Measurements from ENCODE around the gene ARHGEF1. TPM values are rescaled to one million over a fixed set of nuclear protein-coding genes. Genes with fewer than 3 reads are reported as not detected.
"Not testable (repeated sequence)": the region's sequence is repeated elsewhere in the genome, so short reads cannot be mapped to it uniquely, and the experiment has no call there.

The ARHGEF1 gene
- total RNA-seq, 2 experiments from 2014 or later: 663 to 761 TPM

DNA sequence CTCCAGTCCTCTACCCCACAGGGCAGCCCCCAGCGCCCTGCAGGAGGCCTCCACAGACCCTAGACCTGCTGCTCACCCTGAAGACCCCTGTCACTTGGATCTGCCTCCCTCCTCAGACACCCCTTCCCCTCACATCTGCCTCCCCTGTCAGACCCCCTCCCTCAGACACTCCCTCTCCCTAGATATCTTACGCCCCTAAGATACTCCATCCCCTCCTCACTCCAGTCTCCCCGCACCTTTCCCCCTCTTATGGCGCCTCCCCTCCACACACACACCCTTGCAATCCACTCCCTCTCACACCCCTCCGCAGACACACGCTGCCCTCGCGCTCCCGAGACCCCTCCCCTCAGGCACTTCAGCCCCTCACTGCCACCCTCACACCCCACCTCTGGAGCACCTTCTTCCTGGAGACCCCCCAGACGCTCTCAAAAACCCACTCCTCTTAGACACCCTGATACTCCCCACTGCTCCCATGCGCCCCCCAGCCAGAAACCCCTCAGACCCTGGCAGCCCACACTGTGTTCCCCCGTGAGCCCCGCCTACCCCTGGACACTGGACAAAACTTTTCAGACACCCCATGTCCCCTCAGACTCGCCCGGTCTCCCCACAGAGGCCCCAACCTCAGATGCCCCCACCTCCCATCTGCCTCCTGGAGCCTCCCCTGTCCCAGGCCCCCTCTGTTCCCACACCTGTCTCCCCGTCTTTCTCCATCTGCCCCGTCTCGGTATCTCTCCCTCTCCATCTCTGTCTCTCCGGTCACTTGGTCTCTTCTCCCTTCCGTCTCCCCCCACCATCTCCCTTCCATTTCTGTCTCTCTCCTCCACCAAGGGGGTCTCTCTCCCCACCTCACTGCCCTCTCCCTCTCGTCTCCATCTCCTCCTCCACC lies 30.8 kb downstream of the ARHGEF1 start:
- Mint-ChIP-seq H3K4me1 (peaks cover 16% of the 10 kb centered on the region), H3K4me3 (no peak overlapping the region), H3K9me3 (no peaks in the 10 kb centered on the region), H3K27ac (no peak overlapping the region), H3K27me3 (peaks cover 34% of the 10 kb centered on the region), H3K36me3 (ENCODE audit: low read depth) (peaks cover 9% of the 10 kb centered on the region)
- ChIA-PET POLR2A (no interaction called here), CTCF (no interaction called here)
- DNase-seq: no peak

DNA sequence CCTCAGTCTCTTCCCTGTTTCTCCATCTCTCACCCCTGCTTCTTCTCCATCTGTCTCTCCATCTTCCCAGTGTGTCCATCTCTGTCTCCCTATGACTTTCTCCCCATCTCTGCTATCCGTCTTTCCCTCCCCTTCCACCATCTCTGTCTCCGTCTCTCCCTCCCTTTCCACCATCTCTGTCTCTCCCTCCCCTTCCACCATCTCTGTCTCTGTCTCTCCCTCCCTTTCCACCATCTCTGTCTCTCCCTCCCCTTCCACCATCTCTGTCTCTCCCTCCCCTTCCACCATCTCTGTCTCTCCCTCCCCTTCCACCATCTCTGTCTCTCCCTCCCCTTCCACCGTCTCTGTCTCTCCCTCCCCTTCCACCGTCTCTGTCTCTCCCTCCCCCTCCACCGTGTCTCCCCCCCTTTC lies 31.4 kb downstream of the ARHGEF1 start:
- DNase-seq: not testable (repeated sequence)
- H3K4me1 Mint-ChIP-seq: peaks cover 16% of the 10 kb centered on the region

DNA sequence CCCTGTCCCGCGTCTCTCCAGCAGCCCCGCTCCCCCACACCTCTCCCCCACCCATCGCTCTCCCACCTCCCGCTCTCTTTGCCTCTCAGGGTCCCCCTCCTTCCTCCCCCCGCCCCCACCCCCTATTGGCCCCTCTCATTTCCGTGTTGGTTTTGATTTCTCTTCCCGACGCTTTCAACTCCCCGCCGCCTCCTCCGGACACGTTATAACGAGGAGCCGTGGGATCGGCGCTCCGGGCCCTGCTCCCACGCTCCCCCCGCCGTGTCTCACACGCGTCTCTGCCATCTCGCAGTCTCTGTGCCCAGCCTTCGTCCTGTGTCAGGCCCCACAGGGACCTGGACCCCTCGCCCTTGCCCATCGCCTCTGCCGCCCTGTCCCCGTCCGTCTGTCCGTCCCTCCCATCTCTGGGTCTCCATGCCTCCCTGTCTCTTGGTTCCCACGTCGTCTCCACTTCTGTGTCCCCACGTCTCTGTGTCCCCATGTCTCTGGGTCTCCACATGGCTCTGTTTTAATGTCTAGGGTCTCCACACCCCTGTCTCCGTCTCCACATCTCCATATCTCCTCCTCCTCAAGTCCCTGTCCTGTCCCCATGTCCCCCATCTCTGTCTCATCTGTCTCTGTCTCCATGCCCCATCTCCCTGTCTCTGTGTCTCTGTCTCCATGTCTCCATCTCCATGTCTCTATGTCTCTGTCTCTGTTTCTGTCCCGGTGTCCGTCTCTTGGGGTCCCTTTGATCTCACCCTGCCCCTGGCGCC lies 32.2 kb downstream of the ARHGEF1 start:
- no peak overlapping the region for H3K27ac Mint-ChIP-seq
- ChIA-PET POLR2A (no interaction called here), CTCF (no interaction called here)
- H3K9me3 Mint-ChIP-seq: no peaks in the 10 kb centered on the region
- no peak for DNase-seq
- H3K36me3 Mint-ChIP-seq (ENCODE audit: low read depth): peaks cover 7% of the 10 kb centered on the region
- peaks cover 34% of the 10 kb centered on the region for H3K27me3 Mint-ChIP-seq
- H3K4me1 Mint-ChIP-seq: peaks cover 16% of the 10 kb centered on the region
- no peak overlapping the region for H3K4me3 Mint-ChIP-seq

More for the DNA sequence above, 31.4 kb downstream of the ARHGEF1 start:
- CTCF ChIA-PET; H3K27ac Mint-ChIP-seq; POLR2A ChIA-PET; H3K4me3 Mint-ChIP-seq; H3K36me3 Mint-ChIP-seq (ENCODE audit: low read depth); H3K9me3 Mint-ChIP-seq: not testable (repeated sequence)
- H3K27me3 Mint-ChIP-seq: peaks cover 34% of the 10 kb centered on the region

DNA sequence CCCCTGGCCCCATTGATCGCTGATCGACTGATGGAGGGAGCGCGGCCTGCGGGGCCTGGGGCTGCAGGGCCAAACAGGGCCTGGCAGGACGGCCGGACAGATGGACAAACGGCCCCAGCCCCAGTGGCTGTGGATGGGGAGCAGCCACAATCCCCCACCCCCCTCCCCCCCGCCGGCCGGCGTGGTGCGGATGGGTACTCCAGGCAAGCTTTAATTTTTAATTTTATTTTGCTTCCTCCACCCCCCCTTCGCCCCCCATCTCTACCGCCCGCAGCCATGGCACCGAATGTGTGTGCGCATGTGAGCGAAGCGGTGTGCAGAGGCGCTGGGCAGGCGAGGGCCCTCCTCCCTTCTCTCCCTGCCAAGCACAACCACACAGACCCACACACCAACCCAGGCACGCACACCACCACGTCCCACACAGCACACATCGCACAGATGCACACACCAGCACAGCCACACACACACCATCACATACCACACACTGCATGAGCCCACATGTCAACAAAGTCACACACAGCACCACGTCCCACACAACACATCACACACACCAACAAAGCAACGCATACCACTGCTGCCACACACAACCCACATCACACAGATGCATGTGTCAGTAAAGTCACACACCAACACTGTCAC lies 32.9 kb downstream of the ARHGEF1 start:
- no peak for DNase-seq
- H3K27ac Mint-ChIP-seq: no peak overlapping the region
- peaks cover 29% of the 10 kb centered on the region for H3K27me3 Mint-ChIP-seq
- ChIA-PET CTCF (no interaction called here), POLR2A (no interaction called here)
- no peak overlapping the region for H3K4me3 Mint-ChIP-seq
- H3K36me3 Mint-ChIP-seq (ENCODE audit: low read depth): peaks cover 2% of the 10 kb centered on the region
- H3K9me3 Mint-ChIP-seq: no peaks in the 10 kb centered on the region
- peaks cover 13% of the 10 kb centered on the region for H3K4me1 Mint-ChIP-seq

DNA sequence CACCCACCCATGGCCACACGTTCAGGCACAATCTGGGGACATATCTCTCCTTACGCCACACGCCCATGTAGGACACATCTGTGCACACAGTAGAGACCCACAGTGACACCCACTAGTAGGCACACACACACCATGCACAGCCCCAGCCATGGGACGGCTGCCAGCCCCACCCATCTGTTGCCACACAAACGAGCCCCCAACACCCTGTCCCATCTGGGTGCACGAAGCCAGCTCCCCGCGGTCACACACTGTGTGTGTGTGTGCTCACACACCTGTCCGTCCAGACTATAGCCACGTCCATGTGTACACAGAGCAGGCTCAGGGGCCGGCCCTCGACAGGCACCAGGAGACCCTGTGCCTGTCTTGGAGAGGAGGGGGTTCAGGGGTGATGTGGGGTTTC lies 34.7 kb downstream of the ARHGEF1 start:
- Mint-ChIP-seq H3K36me3 (ENCODE audit: low read depth) (no peaks in the 10 kb centered on the region), H3K9me3 (no peaks in the 10 kb centered on the region), H3K27me3 (peaks cover 26% of the 10 kb centered on the region), H3K4me3 (no peak overlapping the region), H3K4me1 (peaks cover 12% of the 10 kb centered on the region), H3K27ac (no peak overlapping the region)
- ChIA-PET POLR2A (no interaction called here), CTCF (no interaction called here)
- DNase-seq: no peak

DNA sequence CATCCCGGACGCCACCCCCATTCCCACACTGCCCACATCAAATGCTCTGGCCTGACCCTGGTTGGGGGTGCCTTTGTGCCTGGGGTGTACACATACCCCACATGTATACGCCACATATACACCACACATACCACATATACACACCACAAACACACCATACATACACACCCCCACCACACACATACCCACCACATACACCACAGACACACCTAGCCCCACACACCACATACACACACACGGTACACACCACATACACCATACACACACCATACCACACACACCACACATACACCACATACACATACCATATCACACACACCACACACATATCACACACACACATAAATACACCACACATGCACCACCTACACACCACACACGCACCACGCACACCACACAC lies 35.1 kb downstream of the ARHGEF1 start:
- Mint-ChIP-seq H3K27ac (no peak overlapping the region), H3K36me3 (ENCODE audit: low read depth) (no peaks in the 10 kb centered on the region), H3K27me3 (peaks cover 24% of the 10 kb centered on the region), H3K4me1 (peaks cover 13% of the 10 kb centered on the region), H3K4me3 (no peak overlapping the region), H3K9me3 (no peaks in the 10 kb centered on the region)
- CTCF ChIA-PET: no interaction called here
- POLR2A ChIA-PET: no interaction called here
- DNase-seq: no peak

DNA sequence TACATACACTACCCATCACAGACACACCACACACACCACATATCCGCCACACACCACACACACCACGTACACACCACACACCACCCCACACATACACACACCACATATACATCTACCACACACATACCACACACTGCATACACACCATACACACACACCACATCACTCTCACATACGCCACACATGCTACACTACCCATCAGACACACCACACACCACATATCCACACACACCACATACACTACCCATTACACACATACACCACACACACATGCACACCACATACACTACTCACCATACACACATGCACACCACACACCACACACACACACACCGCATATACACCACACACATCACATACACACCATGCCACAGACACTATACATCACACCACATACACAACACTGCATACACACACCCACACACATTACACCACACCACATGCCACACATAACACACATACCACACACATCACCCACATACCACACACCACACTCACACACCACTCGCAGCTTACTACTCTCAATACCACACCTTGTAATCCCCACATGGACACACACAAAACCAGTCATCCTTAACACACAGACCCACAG lies 35.8 kb downstream of the ARHGEF1 start:
- Mint-ChIP-seq H3K36me3 (ENCODE audit: low read depth) (no peaks in the 10 kb centered on the region), H3K27ac (no peak overlapping the region), H3K27me3 (peaks cover 23% of the 10 kb centered on the region), H3K9me3 (no peaks in the 10 kb centered on the region), H3K4me1 (peaks cover 17% of the 10 kb centered on the region), H3K4me3 (no peak overlapping the region)
- no peak for DNase-seq
- CTCF ChIA-PET: interaction anchor here (1.2 to 1.4 kb wide), 2 partner anchors 24 to 32 kb away, joined by 4 read pairs; no protein-coding TSS in a partner anchor
- POLR2A ChIA-PET: no interaction called here

DNA sequence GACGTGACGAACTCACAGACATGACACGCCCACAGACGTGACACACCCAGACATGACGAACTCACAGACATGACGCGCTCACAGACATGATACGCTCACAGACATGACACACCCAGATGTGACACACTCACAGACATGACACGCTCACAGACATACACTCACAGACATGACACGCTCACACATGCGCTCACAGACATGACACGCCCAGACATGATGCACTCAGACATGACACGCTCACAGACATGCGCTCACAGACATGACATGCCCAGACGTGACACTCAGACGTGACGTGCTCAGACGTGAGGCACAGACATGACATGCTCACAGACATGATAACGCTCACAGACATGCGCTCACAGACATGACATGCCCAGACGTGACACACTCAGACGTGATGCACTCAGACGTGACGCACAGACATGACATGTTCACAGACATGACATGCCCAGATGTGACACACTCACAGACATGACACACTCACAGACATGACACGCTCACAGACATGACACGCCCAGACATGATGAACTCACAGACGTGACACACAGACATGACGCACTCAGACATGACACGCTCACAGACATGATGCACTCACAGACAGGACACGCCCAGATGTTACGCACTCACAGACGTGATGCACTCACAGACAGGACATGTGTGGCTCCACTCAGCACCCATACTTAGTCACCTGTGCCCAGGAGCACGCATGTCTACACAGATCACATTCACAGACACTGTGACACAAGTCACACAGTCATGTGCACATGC lies 37.1 kb downstream of the ARHGEF1 start:
- Mint-ChIP-seq H3K27me3 (peaks cover 17% of the 10 kb centered on the region), H3K4me3 (no peak overlapping the region), H3K27ac (no peak overlapping the region), H3K4me1 (peaks cover 14% of the 10 kb centered on the region), H3K9me3 (no peaks in the 10 kb centered on the region), H3K36me3 (ENCODE audit: low read depth) (no peaks in the 10 kb centered on the region)
- ChIA-PET POLR2A (no interaction called here), CTCF (interaction anchor here (1.2 to 1.4 kb wide), 2 partner anchors 22 to 33 kb away, joined by 4 read pairs; no protein-coding TSS in a partner anchor)
- no peak for DNase-seq

DNA sequence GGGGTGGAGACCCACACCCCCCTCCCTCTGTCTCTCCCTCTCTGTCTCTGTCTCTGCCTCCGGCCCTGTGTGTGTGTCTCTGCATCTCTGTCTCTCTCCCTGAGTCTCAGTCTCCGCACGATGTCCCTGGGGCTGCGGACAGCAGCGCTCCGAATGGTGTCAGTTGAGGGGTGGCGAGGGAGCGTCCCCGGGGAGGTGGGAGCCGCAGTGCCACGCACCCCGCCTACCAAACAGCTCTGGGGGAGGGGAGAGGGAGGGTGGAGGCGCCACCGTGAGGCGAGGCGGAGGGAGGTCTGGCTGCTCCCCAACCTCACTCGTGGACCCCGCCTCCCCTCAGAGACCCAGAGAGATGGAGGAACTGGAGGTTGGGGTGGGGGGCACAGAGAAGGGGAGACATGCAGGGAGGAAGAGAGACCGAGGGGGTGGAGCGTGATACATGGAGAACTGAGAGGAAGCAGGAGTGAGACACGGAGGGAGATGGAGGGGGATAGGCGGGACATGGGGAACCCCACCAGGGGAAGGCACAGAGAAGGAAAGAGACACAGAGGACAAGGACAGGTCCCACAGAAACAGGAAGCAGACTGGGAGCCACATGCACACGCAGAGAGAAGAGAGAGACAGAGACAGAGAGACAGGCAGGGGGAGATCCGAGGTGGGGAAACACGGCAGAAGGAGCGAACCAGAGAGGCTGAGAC lies 38.0 kb downstream of the ARHGEF1 start:
- ChIA-PET POLR2A (no interaction called here), CTCF (no interaction called here)
- Mint-ChIP-seq H3K9me3 (no peaks in the 10 kb centered on the region), H3K36me3 (ENCODE audit: low read depth) (no peaks in the 10 kb centered on the region), H3K27ac (no peak overlapping the region), H3K4me3 (no peak overlapping the region), H3K27me3 (peaks cover 17% of the 10 kb centered on the region), H3K4me1 (peaks cover 14% of the 10 kb centered on the region)
- DNase-seq: no peak

DNA sequence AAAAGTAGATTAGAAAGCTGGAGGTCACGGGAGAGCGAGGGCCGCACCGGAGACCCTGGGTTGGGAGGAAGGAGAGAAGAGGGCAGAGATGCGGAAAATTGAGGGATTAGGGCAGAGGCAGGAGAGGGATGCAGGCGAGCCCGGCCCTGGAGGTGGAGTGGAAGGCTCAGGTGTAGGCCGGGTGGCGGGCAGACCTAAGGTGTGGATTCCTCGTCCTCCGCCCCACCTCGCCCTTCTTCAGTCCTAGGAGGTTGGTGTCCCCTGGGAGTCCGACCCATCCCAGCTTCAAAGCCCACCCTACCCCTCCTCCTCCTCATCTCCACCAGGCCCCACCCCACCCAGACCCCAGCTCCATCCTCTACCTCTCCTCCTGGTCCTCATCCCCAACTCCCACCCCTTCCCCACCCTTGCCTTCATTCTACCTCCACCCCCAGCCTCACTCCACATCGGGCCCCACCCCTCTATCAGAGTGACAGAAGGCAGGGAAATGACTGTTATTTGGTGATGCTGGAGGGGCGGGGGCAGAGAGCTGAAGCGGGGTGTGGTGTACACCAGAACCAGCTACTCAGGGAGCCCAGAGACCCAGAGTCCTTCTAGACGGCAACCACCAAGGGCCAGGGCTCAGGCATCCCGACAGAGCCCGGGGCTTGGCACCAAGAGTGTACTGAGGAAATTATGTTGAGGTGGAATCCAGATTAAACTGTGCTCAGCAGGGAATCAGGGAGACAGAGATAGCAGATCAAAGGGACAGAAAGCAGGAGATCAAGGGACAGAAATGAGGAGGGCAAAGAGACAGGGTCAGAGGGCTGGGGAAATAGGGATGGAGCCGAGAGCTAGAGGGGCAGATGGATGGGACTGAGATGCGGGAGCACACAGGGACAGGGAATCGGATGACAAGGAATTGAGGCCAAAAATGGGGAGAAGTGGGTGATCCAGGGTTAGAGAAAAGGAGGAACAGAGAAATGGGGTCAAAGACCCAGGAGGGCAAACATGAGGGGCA lies 38.9 kb downstream of the ARHGEF1 start:
- Mint-ChIP-seq H3K36me3 (ENCODE audit: low read depth) (no peaks in the 10 kb centered on the region), H3K4me1 (peaks cover 14% of the 10 kb centered on the region), H3K4me3 (no peak overlapping the region), H3K27me3 (peaks cover 17% of the 10 kb centered on the region), H3K9me3 (no peaks in the 10 kb centered on the region), H3K27ac (peak overlapping the region; percentile 57)
- CTCF ChIA-PET: interaction anchor here (0.6 to 0.9 kb wide), 2 partner anchors 28 to 49 kb away, joined by 3 to 6 read pairs; no protein-coding TSS in a partner anchor
- POLR2A ChIA-PET: no interaction called here
- DNase-seq: no peak

DNA sequence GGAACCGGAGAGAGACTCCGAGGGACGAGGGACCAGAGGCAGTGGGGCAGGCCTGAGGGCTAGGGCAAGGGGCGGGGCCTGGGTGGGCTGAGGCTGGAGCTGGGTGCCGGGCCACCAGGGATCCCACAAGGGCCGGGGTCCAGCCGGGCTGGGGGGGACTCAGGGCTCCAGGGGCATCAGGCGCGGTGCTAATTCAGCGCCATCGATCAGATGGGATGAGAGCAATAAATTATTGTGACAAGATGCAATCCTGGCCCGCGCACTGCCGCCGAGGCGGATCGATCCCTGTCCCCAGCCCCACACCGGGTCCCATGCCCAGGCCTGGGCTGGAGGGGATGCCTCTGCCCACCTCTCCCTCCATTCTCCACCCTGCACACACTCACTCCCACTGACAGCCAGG lies 39.6 kb downstream of the ARHGEF1 start:
- no peaks in the 10 kb centered on the region for H3K36me3 Mint-ChIP-seq (ENCODE audit: low read depth)
- peaks cover 17% of the 10 kb centered on the region for H3K27me3 Mint-ChIP-seq
- ChIA-PET CTCF (interaction anchor here (0.9 kb wide), 1 partner anchor 50 kb away, joined by 6 read pairs; no protein-coding TSS in a partner anchor), POLR2A (no interaction called here)
- H3K9me3 Mint-ChIP-seq: no peaks in the 10 kb centered on the region
- peaks cover 14% of the 10 kb centered on the region for H3K4me1 Mint-ChIP-seq
- no peak for DNase-seq
- no peak overlapping the region for H3K27ac Mint-ChIP-seq
- H3K4me3 Mint-ChIP-seq: no peak overlapping the region

Data from activated CD4-positive, alpha-beta T cell treated with anti-CD3 and anti-CD28 coated beads, Interleukin-2, amount 10 ng/mL, durations not matched to agents 7 days and 5 days (primary cell).